ENCODE data around the gene OR52H1.

- TF ChIP-seq BACH2 (CRISPR knock-in tag; IDR thresholded peaks at IDR 0.05; ENCODE audit: borderline replicate concordance): no peak
- no peak for TF ChIP-seq TSHZ2 (CRISPR knock-in tag; IDR thresholded peaks at IDR 0.05)
- TF ChIP-seq ARNTL (CRISPR knock-in tag; IDR thresholded peaks at IDR 0.05; ENCODE audit: borderline replicate concordance, low read depth): no peak
- no peak for TF ChIP-seq CREB5 (CRISPR knock-in tag; IDR thresholded peaks at IDR 0.05; ENCODE audit: low read depth)
- no peak for TF ChIP-seq ZFP30 (CRISPR knock-in tag; IDR thresholded peaks at IDR 0.05)
- no peak for TF ChIP-seq POU6F1 (CRISPR knock-in tag; IDR thresholded peaks at IDR 0.05; ENCODE audit: borderline replicate concordance, low read depth)
- TF ChIP-seq RARB (CRISPR knock-in tag; IDR thresholded peaks at IDR 0.05): no peak
Observed at GRCh38 chr11:5591613-5592012, 43.3 kb upstream of the OR52H1 start.

All from SK-N-SH treated with all-trans-retinoic acid at 6 μM for 48 hours (cell line).